Activated CD8-positive, alpha-beta T cell treated with anti-CD3 and anti-CD28 coated beads, Interleukin-2, amount 10 ng/mL, durations not matched to agents 7 days and 5 days (primary cell): ENCODE measurements around the gene GMPS. TPM values are rescaled to one million over a fixed set of nuclear protein-coding genes. Genes with fewer than 3 reads are reported as not detected.
"Not testable (repeated sequence)": the region's sequence is repeated elsewhere in the genome, so short reads cannot be mapped to it uniquely, and the experiment has no call there.

ENCODE experiments used
- ATAC-seq: fragments of 150-1000 bp; cut with Tn5 transposase; one replicate; pipeline ENCODE4 v1.10.0; 2021; ENCODE audit warnings: moderate library complexity
- CTCF ChIA-PET: fragments of 350-600 bp; sonication (Branson Sonifier 250); formaldehyde crosslinking; loops from one replicate; lab custom pipeline; 2021; ENCODE audit warnings: antibody characterized with exemption; lab: Charles Lee
- POLR2A ChIA-PET: fragments of 350-600 bp; sonication (Branson Sonifier 250); formaldehyde crosslinking; loops from one replicate; lab custom pipeline; 2021; ENCODE audit warnings: antibody characterized with exemption; lab: Charles Lee
- DNase-seq: peaks from one replicate; pipeline ENCODE4 v3.0.0-alpha.2; 2020
- H3K27ac Mint-ChIP-seq: one replicate; pipeline ENCODE4 v1.8.0; 2021; ENCODE audit warnings: mild to moderate bottlenecking, mixed read lengths
- H3K27me3 Mint-ChIP-seq: one replicate; pipeline ENCODE4 v1.8.0; 2021; ENCODE audit warnings: low read depth, mixed read lengths
- H3K36me3 Mint-ChIP-seq: one replicate; pipeline ENCODE4 v1.8.0; 2021; ENCODE audit warnings: low read depth, mixed read lengths
- H3K4me1 Mint-ChIP-seq: one replicate; pipeline ENCODE4 v1.8.0; 2021; ENCODE audit warnings: low read depth, mixed read lengths
- H3K4me3 Mint-ChIP-seq: one replicate; pipeline ENCODE4 v1.8.0; 2021; ENCODE audit warnings: mild to moderate bottlenecking, mixed read lengths
- H3K9me3 Mint-ChIP-seq: one replicate; pipeline ENCODE4 v1.8.0; 2022; ENCODE audit warnings: mixed read lengths; ENCODE audit not compliant: insufficient read depth
- total RNA-seq, 2 experiments: library from RNA; stranded (reverse); gene quantifications; one replicate each; pipeline ENCODE4 v1.2.3, GENCODE V29; 2021

Gene GMPS
- total RNA-seq, 2 experiments from 2014 or later: 102 to 109 TPM

GRCh38 chr3:155854141-155854940 is 16.1 kb upstream of the GMPS start, which contains the start of gene SLC33A1:
Gene SLC33A1, minus strand, starts transcription at chr3:155854427. Its CDS starts 430 bp downstream, at chr3:155853997.
- CTCF ChIA-PET: interaction anchor here (2.4 to 4.6 kb wide), 2 partner anchors 16 to 49 kb away, joined by 8 to 53 read pairs; partner anchors contain the start of genes C3orf33 and GMPS
- Mint-ChIP-seq H3K9me3 (no peaks in the 10 kb centered on the region), H3K27me3 (no peaks in the 10 kb centered on the region), H3K4me3 (peak within 1 kb of the TSS; percentile 91), H3K27ac (peak within 1 kb of the TSS; percentile 99), H3K4me1 (peaks cover 32% of the 10 kb centered on the region), H3K36me3 (peaks cover 33% of the 10 kb centered on the region)
- POLR2A ChIA-PET: interaction anchor here (0.9 to 4.6 kb wide), 10 partner anchors 7 to 822 kb away, joined by 3 to 63 read pairs (median 4); partner anchors contain the start of genes C3orf33 and GMPS
- DNase-seq (peak; percentile 99), ATAC-seq (peak; percentile 94)

- Mint-ChIP-seq H3K4me3 (no peak overlapping the region), H3K27ac (no peak overlapping the region), H3K9me3 (no peaks in the 10 kb centered on the region), H3K36me3 (peaks cover 4% of the 10 kb centered on the region), H3K4me1 (peaks cover 37% of the 10 kb centered on the region), H3K27me3 (no peaks in the 10 kb centered on the region)
- POLR2A ChIA-PET: no interaction called here
- ATAC-seq: peak; percentile 38
- DNase-seq: no peak
- CTCF ChIA-PET: interaction anchor here (3.3 kb wide), 1 partner anchor 54 kb away, joined by 25 read pairs; the partner anchor contains the start of gene C3orf33
Measured at GRCh38 chr3:155859859-155860258, 10.6 kb upstream of the GMPS start.

DNA sequence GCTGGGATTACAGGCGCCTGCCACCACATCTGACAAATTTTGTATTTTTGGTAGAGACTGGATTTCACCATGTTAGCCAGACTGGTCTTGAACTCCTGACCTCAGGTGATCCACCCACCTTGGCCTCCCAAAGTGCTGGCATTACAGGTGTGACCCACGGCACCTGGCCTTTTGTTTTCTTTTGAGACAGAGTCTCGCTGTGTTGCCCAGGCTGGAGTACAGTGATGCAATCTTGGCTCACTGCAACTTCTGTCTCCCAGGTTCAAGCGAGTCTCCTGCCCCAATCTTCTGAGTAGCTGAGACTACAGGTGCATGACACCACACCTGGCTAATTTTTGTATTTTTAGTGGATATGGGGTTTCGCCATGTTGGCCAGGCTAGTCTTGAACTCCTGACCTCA is 10.0 kb upstream of the GMPS start:
- H3K36me3 Mint-ChIP-seq, DNase-seq, H3K9me3 Mint-ChIP-seq, POLR2A ChIA-PET, H3K27me3 Mint-ChIP-seq, H3K4me3 Mint-ChIP-seq, H3K27ac Mint-ChIP-seq, ATAC-seq: not testable (repeated sequence)
- CTCF ChIA-PET: interaction anchor here (3.3 kb wide), 1 partner anchor 55 kb away, joined by 25 read pairs; the partner anchor contains the start of gene C3orf33
- peaks cover 36% of the 10 kb centered on the region for H3K4me1 Mint-ChIP-seq

GRCh38 chr3:155861476-155862183 is 8.8 kb upstream of the GMPS start:
- Mint-ChIP-seq H3K27ac (peak overlapping the region; percentile 89), H3K36me3 (peaks cover 3% of the 10 kb centered on the region), H3K4me1 (peaks cover 36% of the 10 kb centered on the region), H3K4me3 (no peak overlapping the region), H3K27me3 (no peaks in the 10 kb centered on the region), H3K9me3 (no peaks in the 10 kb centered on the region)
- ChIA-PET CTCF (interaction anchor here (0.8 to 3.3 kb wide), 4 partner anchors 8 to 56 kb away, joined by 4 to 25 read pairs (median 4); partner anchors contain the start of genes C3orf33 and GMPS), POLR2A (interaction anchor here (0.7 to 1.0 kb wide), 2 partner anchors 8 kb away, joined by 4 read pairs; no protein-coding TSS in a partner anchor)
- ATAC-seq (no peak), DNase-seq (no peak)

DNA sequence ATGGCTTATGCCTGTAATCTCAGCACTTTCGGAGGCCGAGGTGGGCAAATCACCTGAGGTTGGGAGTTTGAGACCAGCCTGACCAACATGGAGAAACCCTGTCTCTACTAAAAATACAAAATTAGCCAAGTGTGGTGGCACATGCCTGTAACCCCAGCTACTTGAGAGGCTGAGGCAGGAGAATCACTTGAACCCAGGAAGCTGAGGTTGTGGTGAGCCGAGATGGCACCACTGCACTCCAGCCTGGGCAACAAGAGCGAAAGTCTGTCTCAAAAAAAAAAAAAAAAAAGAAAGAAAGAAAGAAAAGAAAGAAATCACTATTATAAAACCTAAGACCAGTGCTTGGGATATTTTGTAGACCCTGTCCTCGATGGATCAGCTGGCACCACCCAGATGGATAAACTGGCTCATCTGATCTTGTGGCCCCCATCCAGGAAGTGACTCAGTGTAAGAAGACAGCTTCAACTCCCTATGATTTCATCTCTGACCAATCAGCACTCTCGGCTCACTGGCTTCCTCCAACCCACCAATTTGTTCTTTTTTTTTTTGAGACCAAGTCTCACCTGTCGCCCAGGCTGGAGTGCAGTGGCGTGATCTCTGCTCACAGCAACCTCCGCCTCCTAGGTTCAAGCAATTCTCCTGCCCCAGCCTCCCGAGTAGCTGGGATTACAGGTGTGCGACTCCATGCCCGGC is 8.0 kb upstream of the GMPS start:
- DNase-seq (peak; percentile 83), ATAC-seq (peak; percentile 85)
- H3K27me3 Mint-ChIP-seq, H3K9me3 Mint-ChIP-seq, H3K36me3 Mint-ChIP-seq: not testable (repeated sequence)
- H3K27ac Mint-ChIP-seq: peak overlapping the region; percentile 89
- peak overlapping the region; percentile 38 for H3K4me3 Mint-ChIP-seq
- POLR2A ChIA-PET: interaction anchor here (1.0 to 2.0 kb wide), 3 partner anchors 7 to 9 kb away, joined by 4 to 8 read pairs (median 4); partner anchors contain the start of gene SLC33A1
- H3K4me1 Mint-ChIP-seq: peaks cover 36% of the 10 kb centered on the region
- CTCF ChIA-PET: interaction anchor here (0.8 to 3.3 kb wide), 3 partner anchors 9 to 57 kb away, joined by 4 to 25 read pairs (median 4); partner anchors contain the start of gene C3orf33

DNA sequence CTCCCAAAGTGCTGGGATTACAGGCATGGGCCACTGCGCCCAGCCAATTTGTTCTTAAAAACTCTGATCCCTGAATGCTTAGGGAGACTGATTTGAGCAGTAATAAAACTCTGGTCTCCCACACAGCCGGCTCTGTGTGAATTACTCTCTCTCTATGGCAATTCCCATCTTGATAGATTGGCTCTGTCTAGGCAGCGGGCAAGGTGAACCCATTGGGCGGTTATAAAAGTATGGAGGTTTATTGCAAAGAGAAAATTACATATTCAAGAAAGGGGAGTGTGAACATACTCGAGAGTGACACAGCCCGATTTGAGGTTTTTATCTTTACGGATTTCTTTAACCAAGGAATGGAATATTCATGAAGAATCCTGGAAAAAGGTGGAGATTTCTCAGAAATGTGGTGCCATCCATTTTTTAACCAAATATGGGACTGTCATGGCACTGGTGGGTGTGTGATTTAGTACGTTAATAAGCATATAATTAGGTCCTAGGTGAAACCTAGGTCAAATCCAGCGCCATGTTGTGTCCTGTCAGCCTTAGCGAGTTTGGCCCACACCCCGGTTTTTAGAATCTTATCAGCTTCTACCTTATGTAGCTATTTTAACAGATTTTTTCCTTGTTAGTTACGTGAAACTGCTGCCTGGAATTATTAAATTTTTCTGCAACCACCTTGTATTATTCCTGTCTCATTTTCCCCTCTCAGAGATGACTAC is 7.2 kb upstream of the GMPS start:
- Mint-ChIP-seq H3K4me3 (no peak overlapping the region), H3K27ac (peak overlapping the region; percentile 89), H3K4me1 (peaks cover 36% of the 10 kb centered on the region), H3K36me3 (peaks cover 3% of the 10 kb centered on the region), H3K27me3 (no peaks in the 10 kb centered on the region), H3K9me3 (no peaks in the 10 kb centered on the region)
- ATAC-seq (no peak), DNase-seq (no peak)
- POLR2A ChIA-PET: interaction anchor here (1.0 to 2.0 kb wide), 2 partner anchors 8 to 9 kb away, joined by 4 to 8 read pairs; partner anchors contain the start of gene SLC33A1
- CTCF ChIA-PET: interaction anchor here (3.3 kb wide), 1 partner anchor 57 kb away, joined by 25 read pairs; the partner anchor contains the start of gene C3orf33

DNA sequence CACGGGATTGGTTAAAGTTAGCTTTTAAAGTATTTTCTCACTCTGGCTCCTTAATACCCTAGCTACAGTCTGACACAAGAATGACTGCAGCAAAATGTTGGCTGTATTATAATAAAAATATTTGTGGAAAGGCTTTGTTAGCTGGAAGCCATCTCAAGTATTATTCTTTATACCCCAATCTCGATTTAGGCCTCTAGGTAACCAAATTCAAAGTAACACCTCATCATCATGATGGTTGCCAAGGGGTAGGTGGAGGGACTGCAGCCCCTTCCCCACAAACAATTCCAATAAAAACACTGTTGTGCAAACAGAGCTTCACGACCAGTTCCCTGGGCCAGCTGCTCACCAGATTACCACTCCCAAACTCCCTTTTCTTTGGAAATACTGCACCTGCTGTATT is 759 bp upstream of the GMPS start:
- Mint-ChIP-seq H3K27ac (peak overlapping the region; percentile 94), H3K4me1 (peaks cover 24% of the 10 kb centered on the region), H3K4me3 (peak overlapping the region; percentile 88), H3K27me3 (no peaks in the 10 kb centered on the region), H3K36me3 (peaks cover 10% of the 10 kb centered on the region), H3K9me3 (no peaks in the 10 kb centered on the region)
- POLR2A ChIA-PET: interaction anchor here (0.9 to 6.0 kb wide), 8 partner anchors 7 to 806 kb away, joined by 3 to 63 read pairs (median 3); partner anchors contain the start of genes C3orf33 and SLC33A1
- DNase-seq (no peak), ATAC-seq (no peak)
- CTCF ChIA-PET: interaction anchor here (0.9 to 4.2 kb wide), 11 partner anchors 8 to 124 kb away, joined by 3 to 51 read pairs (median 4); partner anchors contain the start of genes C3orf33 and SLC33A1

- peak; percentile 63 for DNase-seq
- Mint-ChIP-seq H3K4me3 (peak overlapping the region; percentile 95), H3K27me3 (no peaks in the 10 kb centered on the region), H3K4me1 (peaks cover 34% of the 10 kb centered on the region), H3K27ac (peak overlapping the region; percentile 88), H3K36me3 (peaks cover 10% of the 10 kb centered on the region), H3K9me3 (no peaks in the 10 kb centered on the region)
- POLR2A ChIA-PET: interaction anchor here (0.5 to 6.0 kb wide), 8 partner anchors 9 to 804 kb away, joined by 3 to 63 read pairs (median 4); partner anchors contain the start of genes C3orf33 and SLC33A1
- peak; percentile 21 for ATAC-seq
- CTCF ChIA-PET: interaction anchor here (0.8 to 4.2 kb wide), 5 partner anchors 19 to 65 kb away, joined by 3 to 51 read pairs (median 5); partner anchors contain the start of gene C3orf33
Measured at GRCh38 chr3:155870945-155871745, 695 bp downstream of the GMPS start.

DNA sequence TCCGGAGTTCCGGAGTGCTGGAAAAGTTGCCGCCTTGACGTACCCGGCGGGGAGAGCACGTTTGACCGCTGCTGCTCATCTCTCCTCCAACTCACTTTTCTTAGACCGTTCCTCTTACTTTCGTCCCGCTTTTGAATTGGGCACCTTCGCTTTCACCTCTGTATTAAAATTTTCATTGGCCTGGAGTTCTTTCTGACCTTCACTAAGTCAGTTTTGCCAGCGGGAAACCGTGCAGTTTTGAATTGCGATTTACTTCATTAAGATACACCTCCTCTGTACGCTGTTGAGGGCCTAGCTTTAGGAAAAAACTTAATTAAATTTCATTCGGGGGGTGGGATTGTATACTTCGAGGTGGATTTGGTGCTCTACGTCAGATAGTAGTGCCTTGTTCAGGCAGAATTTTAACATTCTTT is 1.3 kb downstream of the GMPS start:
- ChIA-PET POLR2A (interaction anchor here (0.5 to 6.0 kb wide), 6 partner anchors 9 to 66 kb away, joined by 3 to 63 read pairs (median 4); partner anchors contain the start of genes C3orf33 and SLC33A1), CTCF (interaction anchor here (0.8 to 4.2 kb wide), 5 partner anchors 18 to 66 kb away, joined by 3 to 51 read pairs (median 5); partner anchors contain the start of gene C3orf33)
- Mint-ChIP-seq H3K27me3 (no peaks in the 10 kb centered on the region), H3K9me3 (no peaks in the 10 kb centered on the region), H3K27ac (peak overlapping the region; percentile 88), H3K4me1 (peaks cover 36% of the 10 kb centered on the region), H3K36me3 (peaks cover 10% of the 10 kb centered on the region), H3K4me3 (peak overlapping the region; percentile 95)
- ATAC-seq: no peak
- no peak for DNase-seq
